Vagina (tissue), 2 donors: ENCODE measurements around the gene SPECC1.
"Not testable (repeated sequence)": the region's sequence is repeated elsewhere in the genome, so short reads cannot be mapped to it uniquely, and the experiment has no call there.

Experiments
- CTCF ChIP-seq, 3 experiments: fragments of 450-650 bp in 2 of 3; fragments of 200-600 bp in 1 of 3; sonication (generic) in 1 of 3; IDR thresholded peaks; one replicate each; pipeline ENCODE4 v1.5.1; 2017 to 2019; ENCODE audit warnings: antibody characterized with exemption in 3 of 3, mild to moderate bottlenecking in 2 of 3, moderate library complexity in 2 of 3
- POLR2A ChIP-seq, 2 donors: fragments of 450-650 bp; IDR thresholded peaks; one replicate each; pipeline ENCODE4 v1.6.1; 2017; ENCODE audit warnings: antibody characterized with exemption in 2 of 2, mild to moderate bottlenecking in 2 of 2, moderate library complexity in 2 of 2

GRCh38 chr17:20196286-20196685, 187.1 kb downstream of the SPECC1 start:
- TF ChIP-seq CTCF, POLR2A (IDR thresholded peaks at IDR 0.05): not testable (repeated sequence)
